Gastroesophageal sphincter (tissue), 4 donors: ENCODE results near the gene UBE2E3. TPM values are rescaled to one million over a fixed set of nuclear protein-coding genes. Genes with fewer than 3 reads are reported as not detected.

Experiments
- ATAC-seq: fragments of 150-250 bp; one replicate; pipeline ENCODE4 v1.9.1; 2016; ENCODE audit warnings: mild to moderate bottlenecking, moderate library complexity
- H3K27ac ChIP-seq, 4 donors: fragments of 200-600 bp; sonication (generic) in 3 of 4; 1 replicate in 3 of 4; 2 replicates in 1 of 4; pipeline ENCODE4 v1.5.1; 2016 to 2019
- H3K27me3 ChIP-seq: fragments of 200-600 bp; sonication (generic); one replicate; pipeline ENCODE4 v1.5.1; 2019
- H3K36me3 ChIP-seq, 2 donors: fragments of 200-600 bp; sonication (generic); one replicate each; pipeline ENCODE4 v1.5.1; 2019; ENCODE audit warnings: control low read depth in 1 of 2
- H3K4me1 ChIP-seq, 3 donors: fragments of 200-600 bp; sonication (generic); 1 replicate in 2 of 3; 2 replicates in 1 of 3; pipeline ENCODE4 v1.5.1; 2016 to 2019; ENCODE audit warnings: control low read depth in 2 of 3
- H3K4me3 ChIP-seq, 2 donors: fragments of 200-600 bp; sonication (generic); one replicate each; pipeline ENCODE4 v1.5.1; 2019; ENCODE audit warnings: mild to moderate bottlenecking in 1 of 2, moderate library complexity in 1 of 2
- H3K9me3 ChIP-seq, 3 donors: fragments of 200-600 bp; sonication (generic); one replicate each; pipeline ENCODE4 v1.5.1; 2017 to 2019; ENCODE audit warnings: control low read depth in 2 of 3
- EP300 ChIP-seq: sonication (generic); formaldehyde crosslinking; IDR thresholded peaks from one replicate; pipeline ENCODE4 v1.6.1; 2017; ENCODE audit warnings: antibody characterized with exemption, mild to moderate bottlenecking
- POLR2A ChIP-seq, 2 donors: fragments of 450-650 bp; IDR thresholded peaks; one replicate each; pipeline ENCODE4 v1.6.1; 2017; ENCODE audit warnings: antibody characterized with exemption in 2 of 2, mild to moderate bottlenecking in 2 of 2, moderate library complexity in 1 of 2
- POLR2AphosphoS5 ChIP-seq: sonication (generic); formaldehyde crosslinking; IDR thresholded peaks from one replicate; pipeline ENCODE4 v1.6.1; 2017; ENCODE audit warnings: antibody characterized with exemption
- WGBS, 2 donors: methylation state at CpG; one replicate each; pipeline ENCODE4 v1.1.5; 2018; ENCODE audit warnings: low coverage in 1 of 2; 5-methylcytosine and 5-hydroxymethylcytosine counted together
- total RNA-seq, 4 donors: library from RNA; depleted of rRNA; stranded (reverse); fragments of >200 nt; gene quantifications; one replicate each; pipeline ENCODE4 v1.1.0, GENCODE V29; 2016
- TF ChIP-seq, protein P1 (sequence below), 4 experiments: fragments of 200-600 bp in 2 of 4; fragments of 450-650 bp in 2 of 4; sonication (generic) in 1 of 4; IDR thresholded peaks; one replicate each; pipeline ENCODE4 v1.5.1; 2017 to 2019; ENCODE audit warnings: antibody characterized with exemption in 4 of 4, mild to moderate bottlenecking in 2 of 4, moderate library complexity in 2 of 4

The UBE2E3 gene
- total RNA-seq, 4 donors from 2014 or later, result 29.9 to 53.5 (median 42.2) TPM

DNA sequence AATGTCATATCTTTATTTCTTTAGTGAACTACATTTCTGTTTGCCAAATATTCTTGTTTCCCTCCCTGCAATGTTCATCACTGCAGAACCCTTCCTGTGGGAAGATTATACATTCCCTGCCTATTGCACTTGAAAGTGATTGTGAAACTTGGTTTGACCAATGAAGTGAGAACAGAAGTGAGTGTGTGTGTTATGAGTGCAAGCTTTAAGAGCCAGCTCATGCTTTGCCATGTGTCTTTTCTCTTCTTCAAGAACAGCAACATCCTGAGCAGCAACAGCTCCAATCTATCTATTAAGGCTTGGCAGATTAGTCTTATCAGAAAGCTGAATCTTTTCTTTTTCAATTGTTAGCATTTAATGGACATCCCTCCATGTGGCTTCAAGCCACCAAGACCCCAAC, 42.0 kb upstream of the UBE2E3 start:
- no peaks in the 10 kb centered on the region for H3K36me3 ChIP-seq
- H3K4me1 ChIP-seq, result no peaks in the 10 kb centered on the region
- TF ChIP-seq POLR2A (IDR thresholded peaks at IDR 0.05) (no peak), POLR2AphosphoS5 (no peak), EP300 (no peak)
- TF ChIP-seq, protein P1, sequence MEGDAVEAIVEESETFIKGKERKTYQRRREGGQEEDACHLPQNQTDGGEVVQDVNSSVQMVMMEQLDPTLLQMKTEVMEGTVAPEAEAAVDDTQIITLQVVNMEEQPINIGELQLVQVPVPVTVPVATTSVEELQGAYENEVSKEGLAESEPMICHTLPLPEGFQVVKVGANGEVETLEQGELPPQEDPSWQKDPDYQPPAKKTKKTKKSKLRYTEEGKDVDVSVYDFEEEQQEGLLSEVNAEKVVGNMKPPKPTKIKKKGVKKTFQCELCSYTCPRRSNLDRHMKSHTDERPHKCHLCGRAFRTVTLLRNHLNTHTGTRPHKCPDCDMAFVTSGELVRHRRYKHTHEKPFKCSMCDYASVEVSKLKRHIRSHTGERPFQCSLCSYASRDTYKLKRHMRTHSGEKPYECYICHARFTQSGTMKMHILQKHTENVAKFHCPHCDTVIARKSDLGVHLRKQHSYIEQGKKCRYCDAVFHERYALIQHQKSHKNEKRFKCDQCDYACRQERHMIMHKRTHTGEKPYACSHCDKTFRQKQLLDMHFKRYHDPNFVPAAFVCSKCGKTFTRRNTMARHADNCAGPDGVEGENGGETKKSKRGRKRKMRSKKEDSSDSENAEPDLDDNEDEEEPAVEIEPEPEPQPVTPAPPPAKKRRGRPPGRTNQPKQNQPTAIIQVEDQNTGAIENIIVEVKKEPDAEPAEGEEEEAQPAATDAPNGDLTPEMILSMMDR (IDR thresholded peaks at IDR 0.05), result no peak
- H3K27ac ChIP-seq, result no peak overlapping the region
- H3K9me3 ChIP-seq, result no peaks in the 10 kb centered on the region
- no peak overlapping the region for H3K4me3 ChIP-seq
- no peaks in the 10 kb centered on the region for H3K27me3 ChIP-seq
- no peak for ATAC-seq

DNA sequence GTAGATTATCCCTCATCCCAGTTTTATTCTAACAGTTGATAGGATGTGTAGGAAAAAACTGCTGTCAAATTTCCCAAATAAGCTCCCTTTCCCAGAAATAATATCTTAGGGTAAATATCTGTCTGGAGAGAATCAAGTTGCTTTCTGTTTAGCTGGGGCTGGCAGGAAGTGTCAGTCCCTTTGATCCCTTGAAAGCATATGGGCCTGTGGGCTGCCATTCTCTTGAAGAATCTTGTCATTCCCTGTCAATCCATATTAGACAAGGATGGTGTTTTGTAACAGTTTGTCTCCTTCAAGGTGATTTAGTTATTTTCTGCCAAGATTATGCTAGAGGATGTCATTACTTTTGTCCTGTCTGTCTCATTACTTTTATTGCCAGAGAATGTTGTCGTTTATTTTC, 37.1 kb upstream of the UBE2E3 start:
- 20 to 55% methylated on average over 1 of the region's 1 CpG for WGBS, 2 donors
- Histone ChIP-seq H3K4me3 (no peak overlapping the region), H3K9me3 (no peaks in the 10 kb centered on the region), H3K27me3 (no peaks in the 10 kb centered on the region), H3K27ac (no peak overlapping the region), H3K4me1 (no peaks in the 10 kb centered on the region), H3K36me3 (no peaks in the 10 kb centered on the region)
- no peak for ATAC-seq
- TF ChIP-seq POLR2AphosphoS5 (no peak), EP300 (no peak), POLR2A (IDR thresholded peaks at IDR 0.05) (no peak)
- TF ChIP-seq, protein P1 (IDR thresholded peaks at IDR 0.05), result no peak

DNA sequence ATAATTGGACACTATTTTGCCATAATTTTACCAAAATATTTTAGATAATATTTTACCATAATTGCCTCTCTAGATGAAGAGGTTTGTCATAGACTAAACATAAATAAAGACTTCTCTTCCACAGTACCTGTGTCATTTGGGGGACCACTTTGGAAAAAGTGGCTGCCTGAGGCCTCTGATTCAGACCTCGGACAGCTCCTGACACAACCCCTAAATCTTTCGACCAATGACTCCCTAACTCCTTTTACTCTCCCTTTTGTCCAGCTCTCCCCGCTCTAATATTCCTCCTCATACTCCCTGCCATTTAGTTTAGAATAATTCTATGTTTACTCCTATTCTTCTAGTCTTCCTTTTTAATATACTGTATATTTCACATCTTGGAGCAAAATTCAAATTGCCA, 36.0 kb upstream of the UBE2E3 start:
- TF ChIP-seq EP300 (no peak), POLR2A (IDR thresholded peaks at IDR 0.05) (no peak), POLR2AphosphoS5 (no peak)
- TF ChIP-seq, protein P1 (IDR thresholded peaks at IDR 0.05), result no peak
- H3K4me1 ChIP-seq, result no peaks in the 10 kb centered on the region
- no peak for ATAC-seq
- no peak overlapping the region for H3K4me3 ChIP-seq
- H3K27me3 ChIP-seq, result no peaks in the 10 kb centered on the region
- H3K36me3 ChIP-seq, result no peaks in the 10 kb centered on the region
- H3K9me3 ChIP-seq, result no peaks in the 10 kb centered on the region
- WGBS, 2 donors, result 78 to 90% methylated on average over 3 of the region's 3 CpGs
- no peak overlapping the region for H3K27ac ChIP-seq

DNA sequence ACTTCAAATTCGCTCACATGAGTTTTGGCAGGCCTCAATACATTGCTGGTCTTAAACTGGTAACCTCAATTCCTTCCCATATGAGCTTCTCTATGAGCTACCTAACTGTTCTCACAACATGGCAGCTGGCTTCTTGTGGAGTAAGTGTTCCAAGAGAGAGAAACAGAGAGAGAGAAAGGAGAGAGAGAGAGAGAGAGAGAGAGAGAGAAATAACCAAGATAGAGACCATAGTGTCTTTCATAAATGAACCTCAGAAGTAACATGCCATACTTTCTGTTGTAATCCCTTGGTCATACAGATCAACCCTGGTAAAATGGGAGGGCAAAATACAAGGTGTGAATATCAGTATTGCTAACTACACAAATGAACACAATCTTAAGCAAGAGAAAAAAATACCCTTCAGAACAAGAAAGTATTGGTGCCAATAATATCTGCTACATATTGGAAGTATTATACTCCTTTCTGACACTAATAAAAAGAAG, 33.2 kb upstream of the UBE2E3 start:
- ATAC-seq, result no peak
- Histone ChIP-seq H3K4me1 (no peaks in the 10 kb centered on the region), H3K36me3 (no peaks in the 10 kb centered on the region), H3K4me3 (no peak overlapping the region), H3K27me3 (no peaks in the 10 kb centered on the region), H3K27ac (no peak overlapping the region), H3K9me3 (no peaks in the 10 kb centered on the region)
- TF ChIP-seq POLR2A (IDR thresholded peaks at IDR 0.05) (no peak), EP300 (no peak)
- TF ChIP-seq, protein P1 (IDR thresholded peaks at IDR 0.05), result no peak
- WGBS, 2 donors, result 83 to 100% methylated on average over 1 of the region's 1 CpG

DNA sequence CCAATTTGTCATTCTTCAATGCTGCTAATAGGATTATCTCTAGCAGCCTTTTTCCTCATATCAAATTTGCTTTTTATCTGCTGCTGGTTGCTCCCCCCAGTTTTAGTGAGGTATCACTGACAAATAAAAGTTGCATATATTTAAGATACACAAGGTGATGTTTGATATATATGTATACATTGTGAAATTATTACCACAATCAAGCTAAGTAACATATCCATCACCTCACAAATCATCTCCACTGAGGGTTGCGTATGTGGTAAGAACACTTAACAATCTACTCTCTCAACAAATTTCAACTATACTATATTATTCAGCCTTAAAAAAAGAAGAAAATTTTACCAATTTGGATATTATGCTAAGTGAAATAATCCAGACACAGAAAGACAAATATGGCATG, 30.5 kb upstream of the UBE2E3 start:
- Histone ChIP-seq H3K27ac (no peak overlapping the region), H3K27me3 (no peaks in the 10 kb centered on the region), H3K4me1 (no peaks in the 10 kb centered on the region), H3K9me3 (no peaks in the 10 kb centered on the region), H3K4me3 (no peak overlapping the region), H3K36me3 (no peaks in the 10 kb centered on the region)
- ATAC-seq, result no peak
- TF ChIP-seq POLR2AphosphoS5 (no peak), EP300 (no peak), POLR2A (IDR thresholded peaks at IDR 0.05) (no peak)
- TF ChIP-seq, protein P1 (IDR thresholded peaks at IDR 0.05), result no peak
- 0 to 33% methylated on average over 1 of the region's 1 CpG for WGBS, 2 donors
